ENCODE measurements around the gene LAMTOR5. TPM values are rescaled to one million over a fixed set of nuclear protein-coding genes. Genes with fewer than 3 reads are reported as not detected.
A peak's percentile ranks its signal among the peaks of the same experiment; 100 is the strongest.

The LAMTOR5 gene
- total and polyA plus RNA-seq, 2 of the 13 experiments (the other 11 are each of a cell fraction or from before 2014, with no cell fraction given): 96.7 to 400 TPM

DNA sequence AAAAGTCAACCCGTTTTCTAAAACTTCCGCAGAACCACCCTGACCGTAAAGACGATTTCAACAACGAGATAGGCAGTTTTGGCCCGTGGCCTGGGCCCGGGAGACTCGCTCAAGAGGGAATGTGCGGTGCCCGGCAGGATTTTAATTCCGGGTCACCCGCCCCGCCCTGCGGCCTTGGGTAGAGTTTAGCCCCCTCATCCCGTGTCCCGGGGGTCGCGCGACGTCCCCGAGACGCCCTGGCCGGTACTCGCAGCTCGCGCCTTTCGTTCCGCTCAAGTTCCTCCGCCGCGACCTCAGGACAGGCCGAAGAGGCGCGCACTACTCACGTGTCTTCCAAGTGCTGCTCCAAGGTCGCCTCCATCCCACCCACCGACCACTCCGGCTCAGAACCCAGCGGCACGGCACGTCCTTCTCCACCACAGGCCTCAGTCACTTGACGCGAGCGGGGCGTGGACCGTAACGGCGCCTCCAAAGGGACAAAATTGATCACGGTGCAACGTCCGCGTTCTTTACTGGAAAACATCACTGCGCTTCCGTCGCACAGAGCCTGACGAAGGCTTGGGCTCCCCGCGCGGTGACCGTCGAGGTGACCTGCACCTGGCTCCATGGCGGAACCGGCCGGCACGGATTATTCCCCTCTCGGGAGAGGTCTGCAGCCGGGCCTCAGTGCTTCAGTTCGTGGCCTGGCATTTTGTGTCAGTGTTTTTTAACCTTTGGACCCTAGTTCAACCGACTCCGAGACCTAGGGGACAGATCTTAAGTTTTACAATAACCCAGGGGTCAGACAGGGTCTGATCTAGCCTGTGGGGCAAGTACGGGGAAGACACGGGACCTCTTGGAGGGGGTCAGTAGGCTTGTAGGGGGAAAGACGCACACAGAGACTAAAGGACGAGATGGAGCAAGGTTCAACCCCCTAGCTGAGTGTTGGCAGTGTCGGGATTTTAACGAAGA is at the start of gene LAMTOR5 (continued):
- TF ChIP-seq POGK (CRISPR knock-in tag; conservative IDR thresholded peaks at IDR 0.05) (peak; percentile 95), JUNB (CRISPR knock-in tag; IDR thresholded peaks at IDR 0.05; ENCODE audit: borderline replicate concordance) (peak; percentile 67; the same call in 1 of the 2 replicates), EHMT2 (IDR thresholded peaks at IDR 0.05; ENCODE audit: borderline replicate concordance, low read depth, low read length) (no peak), SAFB2 (CRISPR knock-in tag; IDR thresholded peaks at IDR 0.05; ENCODE audit: borderline replicate concordance, low read depth) (peak; percentile 90; the same call in 1 of the 2 replicates), MIER2 (CRISPR knock-in tag; IDR thresholded peaks at IDR 0.05) (peak; percentile 70), MIXL1 (CRISPR knock-in tag; IDR thresholded peaks at IDR 0.05) (peak; percentile 78; the same call in 1 of the 2 replicates), MTA1 (CRISPR knock-in tag; IDR thresholded peaks at IDR 0.05; ENCODE audit: borderline replicate concordance) (peak; percentile 88; the same call in 1 of the 2 replicates), ZHX1 (CRISPR knock-in tag; IDR thresholded peaks at IDR 0.05; ENCODE audit: low read depth) (peak; percentile 91), ZNF780A (CRISPR knock-in tag; IDR thresholded peaks at IDR 0.05) (peak; percentile 87; the same call in 1 of the 2 replicates), ZNF639 (CRISPR knock-in tag; conservative IDR thresholded peaks at IDR 0.05) (peak; percentile 93), FOXK1 (CRISPR knock-in tag; IDR thresholded peaks at IDR 0.05; ENCODE audit: borderline replicate concordance, low read depth) (peak; percentile 95), PITX1 (CRISPR knock-in tag; IDR thresholded peaks at IDR 0.05) (peak; percentile 82)
- TF ChIP-seq, protein P1, sequence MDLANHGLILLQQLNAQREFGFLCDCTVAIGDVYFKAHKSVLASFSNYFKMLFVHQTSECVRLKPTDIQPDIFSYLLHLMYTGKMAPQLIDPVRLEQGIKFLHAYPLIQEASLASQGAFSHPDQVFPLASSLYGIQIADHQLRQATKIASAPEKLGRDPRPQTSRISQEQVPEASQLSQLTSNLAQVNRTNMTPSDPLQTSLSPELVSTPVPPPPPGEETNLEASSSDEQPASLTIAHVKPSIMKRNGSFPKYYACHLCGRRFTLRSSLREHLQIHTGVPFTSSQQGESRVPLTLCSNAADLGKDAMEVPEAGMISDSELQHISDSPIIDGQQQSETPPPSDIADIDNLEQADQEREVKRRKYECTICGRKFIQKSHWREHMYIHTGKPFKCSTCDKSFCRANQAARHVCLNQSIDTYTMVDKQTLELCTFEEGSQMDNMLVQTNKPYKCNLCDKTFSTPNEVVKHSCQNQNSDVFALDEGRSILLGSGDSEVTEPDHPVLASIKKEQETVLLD (CRISPR knock-in tag; IDR thresholded peaks at IDR 0.05; ENCODE audit: low read depth): peak; percentile 92
- TF ChIP-seq, protein P2, sequence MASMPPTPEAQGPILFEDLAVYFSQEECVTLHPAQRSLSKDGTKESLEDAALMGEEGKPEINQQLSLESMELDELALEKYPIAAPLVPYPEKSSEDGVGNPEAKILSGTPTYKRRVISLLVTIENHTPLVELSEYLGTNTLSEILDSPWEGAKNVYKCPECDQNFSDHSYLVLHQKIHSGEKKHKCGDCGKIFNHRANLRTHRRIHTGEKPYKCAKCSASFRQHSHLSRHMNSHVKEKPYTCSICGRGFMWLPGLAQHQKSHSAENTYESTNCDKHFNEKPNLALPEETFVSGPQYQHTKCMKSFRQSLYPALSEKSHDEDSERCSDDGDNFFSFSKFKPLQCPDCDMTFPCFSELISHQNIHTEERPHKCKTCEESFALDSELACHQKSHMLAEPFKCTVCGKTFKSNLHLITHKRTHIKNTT (CRISPR knock-in tag; IDR thresholded peaks at IDR 0.05): no peak
- TF ChIP-seq, protein P3, sequence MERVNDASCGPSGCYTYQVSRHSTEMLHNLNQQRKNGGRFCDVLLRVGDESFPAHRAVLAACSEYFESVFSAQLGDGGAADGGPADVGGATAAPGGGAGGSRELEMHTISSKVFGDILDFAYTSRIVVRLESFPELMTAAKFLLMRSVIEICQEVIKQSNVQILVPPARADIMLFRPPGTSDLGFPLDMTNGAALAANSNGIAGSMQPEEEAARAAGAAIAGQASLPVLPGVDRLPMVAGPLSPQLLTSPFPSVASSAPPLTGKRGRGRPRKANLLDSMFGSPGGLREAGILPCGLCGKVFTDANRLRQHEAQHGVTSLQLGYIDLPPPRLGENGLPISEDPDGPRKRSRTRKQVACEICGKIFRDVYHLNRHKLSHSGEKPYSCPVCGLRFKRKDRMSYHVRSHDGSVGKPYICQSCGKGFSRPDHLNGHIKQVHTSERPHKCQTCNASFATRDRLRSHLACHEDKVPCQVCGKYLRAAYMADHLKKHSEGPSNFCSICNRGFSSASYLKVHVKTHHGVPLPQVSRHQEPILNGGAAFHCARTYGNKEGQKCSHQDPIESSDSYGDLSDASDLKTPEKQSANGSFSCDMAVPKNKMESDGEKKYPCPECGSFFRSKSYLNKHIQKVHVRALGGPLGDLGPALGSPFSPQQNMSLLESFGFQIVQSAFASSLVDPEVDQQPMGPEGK (CRISPR knock-in tag; IDR thresholded peaks at IDR 0.05): peak; percentile 38; the same call in 1 of the 2 replicates

Data from HepG2 (cell line).